ENCODE measurements around the gene SLF2. TPM values are rescaled to one million over a fixed set of nuclear protein-coding genes. Genes with fewer than 3 reads are reported as not detected.

The SLF2 gene
- total RNA-seq, 4 donors from 2014 or later = 8.3 to 23.3 (median 14.9) TPM

GRCh38 chr10:100890673-100891317 lies 22.0 kb upstream of the SLF2 start:
- WGBS, 2 donors = 72 to 78% methylated on average over 7 of the region's 7 CpGs
- TF ChIP-seq CTCF (IDR thresholded peaks at IDR 0.05) (no peak), POLR2A (IDR thresholded peaks at IDR 0.05) (no peak)
- peak in 1 of 2 donors; percentile 49 for DNase-seq (ENCODE audit: low spot score in 2 of 2)
- H3K4me3 ChIP-seq (ENCODE audit: low read depth, poor library complexity, severe bottlenecking) = no peak overlapping the region
- intact Hi-C loops (cut with DNase I; ENCODE audit: low total_unique reads) = no loop called here

GRCh38 chr10:100894033-100894432 lies 18.7 kb upstream of the SLF2 start:
- DNase-seq (ENCODE audit: low spot score in 2 of 2) = peak in 1 of 2 donors; percentile 32
- no peak for TF ChIP-seq CTCF (IDR thresholded peaks at IDR 0.05)
- TF ChIP-seq POLR2A (IDR thresholded peaks at IDR 0.05) = no peak
- H3K4me3 ChIP-seq (ENCODE audit: low read depth, poor library complexity, severe bottlenecking) = no peak overlapping the region
- intact Hi-C loops (cut with DNase I; ENCODE audit: low total_unique reads) = no loop called here
- 48 to 49% methylated on average over 3 of the region's 3 CpGs for WGBS, 2 donors

- WGBS, 2 donors = 67 to 70% methylated on average over 7 of the region's 7 CpGs
- TF ChIP-seq POLR2A (IDR thresholded peaks at IDR 0.05) (no peak), CTCF (IDR thresholded peaks at IDR 0.05) (no peak)
- intact Hi-C loops (cut with DNase I; ENCODE audit: low total_unique reads) = no loop called here
- no peak overlapping the region for H3K4me3 ChIP-seq (ENCODE audit: low read depth, poor library complexity, severe bottlenecking)
- peak in 1 of 2 donors; percentile 36 for DNase-seq (ENCODE audit: low spot score in 2 of 2)
Observed at GRCh38 chr10:100894589-100895294, 18.0 kb upstream of the SLF2 start.

- WGBS, 2 donors = 22 to 26% methylated on average over 4 of the region's 4 CpGs
- no peak for TF ChIP-seq POLR2A (IDR thresholded peaks at IDR 0.05)
- no peak for TF ChIP-seq CTCF (IDR thresholded peaks at IDR 0.05)
- H3K4me3 ChIP-seq (ENCODE audit: low read depth, poor library complexity, severe bottlenecking) = no peak overlapping the region
- intact Hi-C loops (cut with DNase I; ENCODE audit: low total_unique reads) = no loop called here
- DNase-seq (ENCODE audit: low spot score in 2 of 2) = peak in 1 of 2 donors; percentile 20
Observed at GRCh38 chr10:100895346-100895745, 17.4 kb upstream of the SLF2 start.

- 92 to 98% methylated on average over 3 of the region's 3 CpGs for WGBS, 2 donors
- TF ChIP-seq CTCF (IDR thresholded peaks at IDR 0.05) (no peak), POLR2A (IDR thresholded peaks at IDR 0.05) (no peak)
- intact Hi-C loops (cut with DNase I; ENCODE audit: low total_unique reads) = no loop called here
- H3K4me3 ChIP-seq (ENCODE audit: low read depth, poor library complexity, severe bottlenecking) = no peak overlapping the region
- peak in 1 of 2 donors; percentile 18 for DNase-seq (ENCODE audit: low spot score in 2 of 2)
Observed at GRCh38 chr10:100895896-100896295, 16.9 kb upstream of the SLF2 start.

Measured in lower leg skin (tissue), 4 donors.